G401.6 (cell line): ENCODE measurements around the gene CYTL1.
"Not testable (repeated sequence)": the region's sequence is repeated elsewhere in the genome, so short reads cannot be mapped to it uniquely, and the experiment has no call there.

Source experiments
- FAIRE-seq: peaks from 2 replicates; lab custom pipeline; 2012; peaks lifted over from hg19 to GRCh38; lab: Jason Lieb, UNC

The CYTL1 gene

DNA sequence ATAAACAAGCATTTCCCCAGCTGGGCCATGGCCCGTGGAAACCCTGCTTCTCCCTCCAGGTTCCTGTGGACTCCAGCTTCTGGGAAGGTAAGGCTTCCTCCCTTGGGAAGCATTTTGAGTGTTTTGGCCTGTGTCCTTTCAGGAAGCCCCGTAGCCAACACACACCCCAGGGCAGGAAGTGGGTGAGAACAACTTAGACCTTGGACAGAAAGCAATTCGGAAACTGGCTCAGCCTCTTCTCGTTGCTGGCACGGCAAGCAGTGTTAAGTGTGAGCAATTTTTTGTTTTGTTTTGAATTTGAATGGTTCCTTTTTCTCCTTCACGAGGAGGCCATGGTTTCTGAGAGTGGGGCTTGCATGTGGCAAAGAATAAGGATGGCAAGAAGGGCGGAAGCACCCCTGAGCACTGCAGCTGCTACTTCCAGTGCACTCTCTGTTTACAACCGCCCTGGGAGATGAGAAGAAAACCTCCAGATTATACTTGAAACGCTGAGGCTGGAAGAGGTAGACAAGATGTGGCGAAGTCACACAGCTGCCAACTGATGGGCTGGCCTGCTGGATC, 14.1 kb upstream of the CYTL1 start:
- FAIRE-seq = no peak

DNA sequence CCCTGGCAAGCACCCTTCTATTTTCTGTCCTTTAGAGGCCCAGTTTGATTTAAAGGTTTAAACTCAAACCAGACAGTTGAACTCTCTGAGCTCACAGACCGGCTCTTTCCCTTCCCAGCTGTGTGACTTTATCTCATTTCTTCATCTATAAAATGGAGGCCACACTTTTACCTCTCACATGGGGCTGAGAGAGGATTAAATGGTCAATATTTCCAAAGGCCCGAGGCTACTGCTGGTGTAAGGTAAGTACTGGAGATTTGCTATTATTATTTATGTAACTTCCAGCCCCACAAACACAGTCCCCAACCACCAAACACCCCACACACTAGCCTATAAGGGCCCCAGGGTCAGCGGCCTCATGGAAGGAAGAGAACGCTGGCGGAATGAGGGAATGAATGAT, 13.6 kb upstream of the CYTL1 start:
- no peak for FAIRE-seq

GRCh38 chr4:5030927-5031326, 11.7 kb upstream of the CYTL1 start:
- FAIRE-seq = no peak

- no peak for FAIRE-seq
These were observed 11.0 kb upstream of the CYTL1 start for GRCh38 chr4:5030221-5030620.

GRCh38 chr4:5029447-5029846, 10.2 kb upstream of the CYTL1 start:
- no peak for FAIRE-seq

- FAIRE-seq = no peak
These were observed 9.2 kb upstream of the CYTL1 start for GRCh38 chr4:5028480-5028879.

- no peak for FAIRE-seq
These were observed 8.1 kb upstream of the CYTL1 start for GRCh38 chr4:5027346-5027745.

DNA sequence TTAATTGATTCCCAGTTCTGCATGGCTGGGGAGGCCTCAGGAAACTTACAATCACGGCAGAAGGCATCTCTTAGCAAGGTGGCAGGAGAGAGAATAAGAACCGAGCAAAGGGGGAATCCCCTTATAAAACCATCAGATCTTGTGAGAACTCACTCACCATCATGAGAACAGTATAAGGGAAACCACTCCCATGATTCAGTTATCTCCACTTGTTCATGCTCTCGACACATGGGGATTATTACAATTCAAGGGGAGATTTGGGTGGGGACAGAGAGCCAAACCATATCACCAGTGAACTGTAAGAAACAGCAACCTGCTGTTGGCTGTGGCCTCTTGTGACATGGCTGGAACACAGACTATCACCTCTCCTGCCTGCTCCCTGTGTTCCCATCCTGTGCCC, 7.1 kb upstream of the CYTL1 start:
- no peak for FAIRE-seq

- FAIRE-seq = no peak
These were observed 5.4 kb upstream of the CYTL1 start for GRCh38 chr4:5024673-5025072.

GRCh38 chr4:5021546-5021945, 2.3 kb upstream of the CYTL1 start:
- FAIRE-seq = no peak

DNA sequence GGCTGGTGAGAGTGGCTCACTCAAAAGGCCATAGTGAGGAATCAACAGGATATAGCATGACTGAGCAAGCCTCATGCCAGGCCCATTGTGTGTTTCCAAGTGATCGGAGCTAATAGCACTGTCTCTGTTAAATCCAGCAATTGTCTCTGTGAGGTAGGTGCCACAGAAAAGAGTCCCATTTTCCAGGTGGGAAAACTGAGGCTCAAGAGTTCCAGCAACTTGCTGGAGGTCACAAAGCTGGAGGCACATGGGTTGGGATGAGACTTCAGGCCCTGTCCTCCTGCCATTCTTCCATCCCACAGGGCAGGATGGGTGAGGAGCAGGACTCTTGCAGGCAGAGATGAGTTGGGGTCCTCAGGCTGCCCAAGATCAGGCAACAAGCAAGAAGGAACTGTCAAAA, 1.1 kb upstream of the CYTL1 start:
- no peak for FAIRE-seq

- FAIRE-seq = no peak
These were observed 538 bp upstream of the CYTL1 start for GRCh38 chr4:5019796-5020195.

- FAIRE-seq = no peak
These were observed 655 bp downstream of the CYTL1 start for GRCh38 chr4:5018603-5019002.

- FAIRE-seq = peak; percentile 73
These were observed 1.2 kb downstream of the CYTL1 start for GRCh38 chr4:5018096-5018495.

DNA sequence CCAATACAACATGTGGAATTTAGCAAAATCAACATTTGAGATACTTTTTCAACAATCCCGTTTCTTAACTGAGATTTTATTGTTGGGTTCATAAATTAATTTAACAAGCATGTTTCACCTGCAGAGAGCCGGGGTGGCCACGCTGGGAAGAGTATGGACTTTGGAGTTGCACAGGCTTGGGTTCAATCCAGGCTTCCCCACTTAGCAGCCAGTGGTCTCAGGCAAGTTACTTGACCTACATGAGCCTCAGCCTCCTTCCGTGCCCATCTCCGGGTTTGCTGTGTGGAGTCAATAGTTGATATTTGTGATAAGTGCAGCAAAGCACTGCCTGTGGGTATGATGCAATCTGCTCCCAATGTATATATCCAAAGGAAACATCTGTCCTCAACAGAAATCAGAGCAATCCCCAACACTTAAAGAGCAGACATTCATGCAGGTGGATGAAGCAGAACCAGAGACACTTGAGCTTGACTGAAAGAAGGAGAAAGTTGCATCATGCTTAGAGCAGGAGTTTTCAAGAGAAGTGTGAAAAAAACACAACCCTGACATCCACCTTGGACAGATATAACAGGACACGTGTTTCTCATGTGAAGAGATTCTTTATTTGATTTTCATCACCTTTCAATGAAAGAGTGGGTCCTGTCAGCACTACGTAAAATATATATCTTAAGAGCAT, 5.1 kb downstream of the CYTL1 start:
- FAIRE-seq = no peak

DNA sequence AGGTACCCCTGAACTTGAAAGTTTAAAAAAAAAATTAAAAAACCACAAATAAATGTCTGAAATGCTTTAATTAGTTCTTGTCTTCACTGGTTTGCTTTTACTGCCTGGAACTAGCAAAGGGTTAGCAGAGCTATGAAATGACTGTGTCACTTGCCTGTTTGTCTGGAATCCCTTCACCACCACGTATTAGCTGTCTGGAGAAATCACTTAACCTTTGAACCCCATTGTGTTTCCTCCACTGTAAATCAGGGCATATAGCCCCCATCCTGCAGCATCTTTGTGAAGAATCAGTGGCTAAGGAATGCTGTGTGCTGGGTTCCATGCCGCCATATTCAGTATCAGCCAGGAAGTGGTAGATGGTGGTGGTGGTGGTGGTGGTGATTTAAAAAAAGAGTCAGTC, 6.3 kb downstream of the CYTL1 start:
- FAIRE-seq = no peak

- FAIRE-seq = no peak
These were observed 6.9 kb downstream of the CYTL1 start for GRCh38 chr4:5012244-5012898.

GRCh38 chr4:5010984-5011383, 8.3 kb downstream of the CYTL1 start:
- FAIRE-seq = no peak

DNA sequence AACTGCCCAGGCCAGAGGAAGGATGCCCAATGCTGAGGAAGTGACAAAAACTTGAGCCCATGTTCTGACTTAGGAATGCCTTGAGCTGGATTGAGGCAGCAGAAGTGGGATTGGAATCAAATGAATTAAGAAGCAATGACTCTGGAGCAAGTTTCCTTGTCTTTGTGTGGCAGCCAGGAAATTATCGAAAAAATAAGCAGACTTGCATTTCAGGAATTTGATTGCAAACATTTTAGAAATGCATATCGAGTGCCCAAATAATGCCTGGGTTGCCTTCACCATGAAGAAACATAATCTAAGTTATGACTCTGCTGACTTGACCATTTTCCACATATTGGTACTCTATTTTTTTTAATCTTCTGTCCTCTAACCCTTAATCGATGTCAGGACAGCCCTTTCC, 9.5 kb downstream of the CYTL1 start:
- FAIRE-seq = no peak

DNA sequence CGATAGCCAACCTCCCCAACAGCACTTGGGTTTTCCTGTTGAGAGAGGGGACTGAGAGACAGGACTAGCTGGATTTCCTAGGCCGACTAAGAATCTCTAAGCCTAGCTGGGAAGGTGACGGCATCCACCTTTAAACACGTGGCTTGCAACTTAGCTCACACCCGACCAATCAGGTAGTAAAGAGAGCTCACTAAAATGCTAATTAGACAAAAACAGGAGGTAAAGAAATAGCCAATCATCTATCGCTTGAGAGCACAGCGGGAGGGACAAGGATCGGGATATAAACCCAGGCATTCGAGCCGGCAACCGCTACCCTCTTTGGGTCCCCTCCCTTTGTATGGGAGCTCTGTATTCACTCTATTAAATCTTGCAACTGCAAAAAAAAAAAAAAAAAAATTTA, 12.3 kb downstream of the CYTL1 start:
- FAIRE-seq = not testable (repeated sequence)

GRCh38 chr4:5004496-5004895, 14.8 kb downstream of the CYTL1 start:
- no peak for FAIRE-seq

DNA sequence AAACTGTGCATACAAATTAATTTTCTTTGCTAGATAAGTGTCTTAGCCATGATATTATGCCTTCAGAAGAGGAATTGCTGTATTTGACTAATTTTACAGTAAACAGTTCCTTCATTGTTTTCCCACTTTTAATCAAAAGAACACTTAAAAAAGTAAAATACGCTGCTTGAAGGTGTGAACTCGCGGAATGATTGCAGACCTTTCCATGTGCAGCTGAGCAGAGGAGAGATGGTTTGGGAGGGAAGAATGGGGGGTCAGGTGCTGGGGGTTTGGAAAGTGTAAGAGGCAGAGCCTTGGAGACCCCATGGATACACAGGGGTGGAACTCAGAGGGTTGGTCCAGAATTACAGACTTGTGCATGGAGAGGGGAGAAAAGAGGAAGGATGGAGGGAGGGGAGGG, 15.3 kb downstream of the CYTL1 start:
- no peak for FAIRE-seq

GRCh38 chr4:5003372-5003857, 15.8 kb downstream of the CYTL1 start:
- no peak for FAIRE-seq

- FAIRE-seq = not testable (repeated sequence)
These were observed 17.6 kb downstream of the CYTL1 start for GRCh38 chr4:5001641-5002040.
